Epithelial cell of umbilical artery (primary cell): ENCODE measurements around the gene TIMM44. TPM values are rescaled to one million over a fixed set of nuclear protein-coding genes. Genes with fewer than 3 reads are reported as not detected.

Experiments
- total RNA-seq: library from RNA; depleted of rRNA; stranded (reverse); fragments of >200 nt; gene quantifications from 2 replicates; pipeline ENCODE4 v1.2.3, GENCODE V29; 2014

Gene TIMM44
- total RNA-seq: 58.4 and 65.6 TPM in 2 replicates

GRCh38 chr19:7943444-7944176, at the start of gene TIMM44:
TSS of gene TIMM44 (minus strand) at chr19:7943666. CDS start at chr19:7943651, 15 bp downstream.

GRCh38 chr19:7926021-7926726, 17.3 kb downstream of the TIMM44 start, which contains the start of gene CTXN1:
TSS of gene CTXN1 (minus strand) at chr19:7926135. CDS start at chr19:7925538, 597 bp downstream.

GRCh38 chr19:7919610-7920518, 23.6 kb downstream of the TIMM44 start, which contains the start of gene SNAPC2:
TSS of gene SNAPC2 (plus strand) at chr19:7920338. CDS start at chr19:7920367, 29 bp downstream.

GRCh38 chr19:7914598-7915045, 28.8 kb downstream of the TIMM44 start, which contains the start of gene TGFBR3L:
TSS of gene TGFBR3L (plus strand) at chr19:7914830.

GRCh38 chr19:7903244-7904073, 40.0 kb downstream of the TIMM44 start, which contains the start of gene MAP2K7:
TSS of gene MAP2K7 (plus strand) at chr19:7903877. CDS start at chr19:7903945, 68 bp downstream.

GRCh38 chr19:7888145-7888825, 55.2 kb downstream of the TIMM44 start, which contains the start of gene LRRC8E:
TSS of gene LRRC8E (plus strand) at chr19:7888510. CDS start at chr19:7895604, 7,094 bp downstream.

Other genes starting within 250 kb of the TIMM44 start
- not detected in 2 replicates for gene FCER2, start 241.5 kb downstream of the TIMM44 start, total RNA-seq
- not detected in 2 replicates for gene CLEC4G, start 211.6 kb downstream of the TIMM44 start, total RNA-seq
- gene CD209, start 196.1 kb downstream of the TIMM44 start, total RNA-seq: not detected in 2 replicates
- gene CLEC4M, start 180.4 kb downstream of the TIMM44 start, total RNA-seq: 0.97 TPM in 1 of 2 replicates, not detected in the other
- 8.8 and 11.0 TPM in 2 replicates for gene EVI5L, start 113.4 kb downstream of the TIMM44 start, total RNA-seq
- not detected in 2 replicates for gene PRR36, start 69.3 kb downstream of the TIMM44 start, total RNA-seq
- gene LRRC8E, start 55.2 kb downstream of the TIMM44 start, total RNA-seq: 1.1 and 1.3 TPM in 2 replicates
- 8.4 and 11.6 TPM in 2 replicates for gene MAP2K7, start 39.8 kb downstream of the TIMM44 start, total RNA-seq
- gene TGFBR3L, start 28.8 kb downstream of the TIMM44 start, total RNA-seq: 2.3 TPM in 1 of 2 replicates, not detected in the other
- gene SNAPC2, start 23.3 kb downstream of the TIMM44 start, total RNA-seq: 16.3 and 22.7 TPM in 2 replicates
- 4.1 and 12.3 TPM in 2 replicates for gene CTXN1, start 17.5 kb downstream of the TIMM44 start, total RNA-seq
- 25.7 and 38.0 TPM in 2 replicates for gene ELAVL1, start 62.0 kb upstream of the TIMM44 start, total RNA-seq
- gene CCL25, start 109.1 kb upstream of the TIMM44 start, total RNA-seq: not detected in 2 replicates
- gene FBN3, start 205.9 kb upstream of the TIMM44 start, total RNA-seq: not detected in 2 replicates